ENCODE measurements around the gene ZNF460. TPM values are rescaled to one million over a fixed set of nuclear protein-coding genes. Genes with fewer than 3 reads are reported as not detected.

Gene ZNF460
- total RNA-seq, 2 experiments from 2014 or later: 64.9 to 65.0 TPM

GRCh38 chr19:57327993-57328392 lies 47.7 kb downstream of the ZNF460 start:
- peaks cover 10% of the 10 kb centered on the region for H3K9me3 Mint-ChIP-seq
- no peaks in the 10 kb centered on the region for H3K27me3 Mint-ChIP-seq
- CTCF ChIA-PET: no interaction called here
- POLR2A ChIA-PET: no interaction called here
- no peak for ATAC-seq (ENCODE audit: poor library complexity)
- no peaks in the 10 kb centered on the region for H3K4me1 Mint-ChIP-seq (ENCODE audit: low read depth)
- no peak overlapping the region for H3K27ac Mint-ChIP-seq
- no peak overlapping the region for H3K4me3 Mint-ChIP-seq
- peaks cover 72 to 76% of the 10 kb centered on the region in 2 experiments for H3K9me3 ChIP-seq (ENCODE audit: control insufficient read depth in 1 of 2, insufficient read depth in 1 of 2, low read length in 2 of 2)
- no peaks in the 10 kb centered on the region for H3K27me3 ChIP-seq (ENCODE audit: control insufficient read depth in 1 of 2, insufficient read depth in 2 of 2, low read length in 2 of 2)
- no peaks in the 10 kb centered on the region for H3K4me1 ChIP-seq (ENCODE audit: insufficient read depth, low read length)
- no peak for DNase-seq
- no peak overlapping the region for H3K4me3 ChIP-seq (ENCODE audit: low read length)
- H3K27ac ChIP-seq (ENCODE audit: low read depth in 1 of 2, low read length in 2 of 2): no peak overlapping the region
- no peak for TF ChIP-seq CTCF (IDR thresholded peaks at IDR 0.05)
- H3K36me3 Mint-ChIP-seq (ENCODE audit: low read depth): peaks cover 96% of the 10 kb centered on the region
- H3K36me3 ChIP-seq (ENCODE audit: insufficient read depth, low read length): peaks cover 56% of the 10 kb centered on the region
- intact Hi-C loops (cut with DNase I, micrococcal nuclease): no loop called here

GRCh38 chr19:57334191-57334590 lies 53.9 kb downstream of the ZNF460 start:
- no peaks in the 10 kb centered on the region for H3K27me3 ChIP-seq (ENCODE audit: control insufficient read depth in 1 of 2, insufficient read depth in 2 of 2, low read length in 2 of 2)
- H3K4me3 ChIP-seq (ENCODE audit: low read length): no peak overlapping the region
- H3K9me3 ChIP-seq (ENCODE audit: control insufficient read depth in 1 of 2, insufficient read depth in 1 of 2, low read length in 2 of 2): peaks cover 28 to 55% of the 10 kb centered on the region in 2 experiments
- ChIA-PET POLR2A (no interaction called here), CTCF (no interaction called here)
- Mint-ChIP-seq H3K4me3 (no peak overlapping the region), H3K27ac (no peak overlapping the region), H3K9me3 (peaks cover 2% of the 10 kb centered on the region), H3K36me3 (ENCODE audit: low read depth) (peaks cover 71% of the 10 kb centered on the region), H3K4me1 (ENCODE audit: low read depth) (no peaks in the 10 kb centered on the region), H3K27me3 (no peaks in the 10 kb centered on the region)
- no peaks in the 10 kb centered on the region for H3K36me3 ChIP-seq (ENCODE audit: insufficient read depth, low read length)
- no peaks in the 10 kb centered on the region for H3K4me1 ChIP-seq (ENCODE audit: insufficient read depth, low read length)
- no peak for DNase-seq
- intact Hi-C loops (cut with DNase I, micrococcal nuclease): no loop called here
- no peak for ATAC-seq (ENCODE audit: poor library complexity)
- TF ChIP-seq CTCF (IDR thresholded peaks at IDR 0.05): no peak
- no peak overlapping the region for H3K27ac ChIP-seq (ENCODE audit: low read depth in 1 of 2, low read length in 2 of 2)

- Histone ChIP-seq H3K36me3 (ENCODE audit: insufficient read depth, low read length) (no peaks in the 10 kb centered on the region), H3K4me3 (ENCODE audit: low read length) (no peak overlapping the region), H3K27me3 (ENCODE audit: control insufficient read depth in 1 of 2, insufficient read depth in 2 of 2, low read length in 2 of 2) (no peaks in the 10 kb centered on the region), H3K27ac (ENCODE audit: low read depth in 1 of 2, low read length in 2 of 2) (no peak overlapping the region), H3K4me1 (ENCODE audit: insufficient read depth, low read length) (no peaks in the 10 kb centered on the region), H3K9me3 (ENCODE audit: control insufficient read depth in 1 of 2, insufficient read depth in 1 of 2, low read length in 2 of 2) (peaks cover 14 to 29% of the 10 kb centered on the region in 2 experiments)
- Mint-ChIP-seq H3K36me3 (ENCODE audit: low read depth) (peaks cover 37% of the 10 kb centered on the region), H3K27me3 (no peaks in the 10 kb centered on the region), H3K4me3 (no peak overlapping the region), H3K4me1 (ENCODE audit: low read depth) (no peaks in the 10 kb centered on the region), H3K9me3 (peaks cover 7% of the 10 kb centered on the region), H3K27ac (no peak overlapping the region)
- no peak for TF ChIP-seq CTCF (IDR thresholded peaks at IDR 0.05)
- intact Hi-C loops (cut with DNase I, micrococcal nuclease): no loop called here
- DNase-seq (no peak), ATAC-seq (ENCODE audit: poor library complexity) (no peak)
- ChIA-PET CTCF (no interaction called here), POLR2A (no interaction called here)
Observed at GRCh38 chr19:57338877-57339276, 58.6 kb downstream of the ZNF460 start.
